K562 (cell line): ENCODE data around the gene LCN15.

ENCODE experiments used
- CTCF ChIP-seq, 3 experiments: IDR thresholded peaks in 2 of 3; conservative IDR thresholded peaks in 1 of 3; 2 replicates each; pipeline ENCODE4 v1.5.1; 2011 to 2012; ENCODE audit warnings: low read length in 3 of 3, mild to moderate bottlenecking in 3 of 3, control low read depth in 2 of 3, improper control_type of control experiment in 1 of 3, inconsistent platforms in 1 of 3, low read depth in 1 of 3, mixed read lengths in 1 of 3, moderate library complexity in 1 of 3; ENCODE audit not compliant: insufficient read depth in 2 of 3
- MCM2 ChIP-seq: fragments of 450-650 bp; IDR thresholded peaks from 2 replicates; pipeline ENCODE4 v1.6.1; 2017; ENCODE audit warnings: low read depth, mild to moderate bottlenecking
- REST ChIP-seq, 2 experiments: fragments of 450-650 bp; formaldehyde crosslinking in 1 of 2; IDR thresholded peaks; 2 replicates each; pipeline versions ENCODE4 v1.4.0 to v1.6.1; 2014 to 2020; ENCODE audit warnings: mild to moderate bottlenecking in 2 of 2, borderline replicate concordance in 1 of 2, low read depth in 1 of 2

- TF ChIP-seq REST (IDR thresholded peaks at IDR 0.05; ENCODE audit: borderline replicate concordance) (no peak), REST (CRISPR knock-in tag; IDR thresholded peaks at IDR 0.05; ENCODE audit: low read depth) (no peak), CTCF (IDR thresholded peaks at IDR 0.05 in 2 of 3, conservative IDR thresholded peaks at IDR 0.05 in 1 of 3; ENCODE audit: insufficient read depth in 2 of 3, low read depth in 1 of 3, low read length in 3 of 3) (no peak), MCM2 (no peak)
Measured at GRCh38 chr9:136751244-136751643, 13.1 kb downstream of the LCN15 start.
